ENCODE data around the gene FARP2. TPM values are rescaled to one million over a fixed set of nuclear protein-coding genes. Genes with fewer than 3 reads are reported as not detected.

Gene FARP2
- total and polyA plus RNA-seq, 2 of the 4 experiments (the other 2 are of a cell fraction): 17.1 to 30.8 TPM

DNA sequence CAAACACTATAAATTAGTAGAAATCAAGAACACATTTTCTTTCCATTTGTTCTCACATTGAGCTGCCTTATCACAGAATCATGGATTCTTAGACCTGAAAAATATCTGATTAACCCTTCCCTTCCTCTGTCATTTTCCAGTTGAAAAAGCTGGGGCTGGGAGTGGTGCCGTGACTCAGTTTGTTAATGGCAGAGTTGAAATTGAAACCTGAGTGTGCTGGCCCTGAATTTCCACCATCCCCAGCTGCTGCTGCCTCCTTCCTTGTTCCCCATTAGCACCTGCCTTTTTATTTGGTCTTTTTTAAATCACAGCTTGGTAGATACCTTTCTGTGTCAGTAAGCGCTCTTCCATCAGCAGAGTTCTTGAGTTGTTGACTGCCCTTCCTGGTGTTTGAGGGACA is 10.6 kb downstream of the FARP2 start:
- no peak overlapping the region for H3K4me2 ChIP-seq (ENCODE audit: low read depth, low read length)
- no peaks in the 10 kb centered on the region for H3K27me3 ChIP-seq (ENCODE audit: control insufficient read depth, insufficient read depth, low read length)
- CTCF ChIA-PET: no interaction called here

More for the DNA sequence above, 10.6 kb downstream of the FARP2 start:
- Histone ChIP-seq H3K36me3 (ENCODE audit: control insufficient read depth, insufficient read depth, low read length) (peaks cover 1% of the 10 kb centered on the region; the same call in 1 of the 2 replicates), H2BK120ac (ENCODE audit: low read depth, low read length) (no peak overlapping the region), H3K18ac (ENCODE audit: low read depth, low read length) (no peak overlapping the region), H2BK20ac (ENCODE audit: low read depth, low read length) (no peak overlapping the region), H2BK5ac (ENCODE audit: low read depth, low read length, poor library complexity, severe bottlenecking) (no peak overlapping the region), H3K56ac (ENCODE audit: extremely low read depth, insufficient read depth, low read length) (no peak overlapping the region), H3K9me3 (ENCODE audit: control insufficient read depth, insufficient read depth, low read length) (no peaks in the 10 kb centered on the region), H2AK5ac (ENCODE audit: low read depth, low read length) (no peak overlapping the region), H3K23ac (ENCODE audit: low read depth, low read length) (peak overlapping the region; percentile 27), H3K4me1 (ENCODE audit: control insufficient read depth, insufficient read depth, low read length) (peaks cover 5% of the 10 kb centered on the region; the same call in 1 of the 2 replicates), H3K9ac (ENCODE audit: low read depth, low read length) (no peak overlapping the region), H3K4ac (ENCODE audit: low read depth, low read length) (no peak overlapping the region), H3K4me3 (ENCODE audit: insufficient read depth, low read depth, low read length) (no peak overlapping the region), H2AK9ac (replicated peaks; ENCODE audit: low read depth, low read length, poor library complexity) (no peak overlapping the region), H4K91ac (ENCODE audit: insufficient read depth, low read depth, low read length) (no peak overlapping the region), H3K79me1 (ENCODE audit: low read depth in 1 of 2, low read length in 2 of 2) (peaks cover 16 to 67% of the 10 kb centered on the region in 2 experiments), H2AFZ (replicated peaks; ENCODE audit: low read length, poor library complexity) (no peak overlapping the region), H4K5ac (ENCODE audit: low read depth, low read length) (no peak overlapping the region), H3K27ac (ENCODE audit: insufficient read depth, low read length) (no peak overlapping the region), H3K9me1 (ENCODE audit: insufficient read depth, low read length) (peaks cover 17% of the 10 kb centered on the region; the same call in 1 of the 2 replicates), H2BK15ac (ENCODE audit: low read depth, low read length) (no peak overlapping the region), H4K8ac (ENCODE audit: low read depth in 2 of 2, low read length in 2 of 2) (no peak overlapping the region), H3K14ac (replicated peaks; ENCODE audit: low read depth, low read length) (no peak overlapping the region), H4K20me1 (ENCODE audit: insufficient read depth, low read length) (peaks cover 26% of the 10 kb centered on the region; the same call in 1 of the 2 replicates)
- no TSS peak for BruUV-seq (replicated peaks)
- POLR2A ChIA-PET (ENCODE audit: unreplicated experiment): no interaction called here
- in situ Hi-C loops (cut with MboI; ENCODE audit: low sequenced_read_pairs): no loop called here
- DNase-seq (no peak), ATAC-seq (ENCODE audit: low read depth) (no peak)
- intact Hi-C loops (cut with micrococcal nuclease): no loop called here
- dilution Hi-C loops (cut with HindIII; ENCODE audit: low sequenced_read_pairs, unreplicated experiment): no loop called here
- TF ChIP-seq NFE2L2 (IDR thresholded peaks at IDR 0.05; ENCODE audit: low read depth, low read length): no peak
- no peak for TF ChIP-seq FOS (IDR thresholded peaks at IDR 0.05; ENCODE audit: low read depth, low read length)
- TF ChIP-seq CHD1 (IDR thresholded peaks at IDR 0.05; ENCODE audit: low read depth, low read length): no peak
- no peak for TF ChIP-seq MAFK (IDR thresholded peaks at IDR 0.05; ENCODE audit: low read depth, low read length)
- no peak for TF ChIP-seq MXI1 (IDR thresholded peaks at IDR 0.05; ENCODE audit: borderline replicate concordance, low read depth, low read length)
- no peak for TF ChIP-seq RAD21 (IDR thresholded peaks at IDR 0.05; ENCODE audit: low read length)
- TF ChIP-seq, protein P1, sequence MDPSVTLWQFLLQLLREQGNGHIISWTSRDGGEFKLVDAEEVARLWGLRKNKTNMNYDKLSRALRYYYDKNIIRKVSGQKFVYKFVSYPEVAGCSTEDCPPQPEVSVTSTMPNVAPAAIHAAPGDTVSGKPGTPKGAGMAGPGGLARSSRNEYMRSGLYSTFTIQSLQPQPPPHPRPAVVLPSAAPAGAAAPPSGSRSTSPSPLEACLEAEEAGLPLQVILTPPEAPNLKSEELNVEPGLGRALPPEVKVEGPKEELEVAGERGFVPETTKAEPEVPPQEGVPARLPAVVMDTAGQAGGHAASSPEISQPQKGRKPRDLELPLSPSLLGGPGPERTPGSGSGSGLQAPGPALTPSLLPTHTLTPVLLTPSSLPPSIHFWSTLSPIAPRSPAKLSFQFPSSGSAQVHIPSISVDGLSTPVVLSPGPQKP (IDR thresholded peaks at IDR 0.05; ENCODE audit: borderline replicate concordance, low read depth, low read length): no peak
- TF ChIP-seq SMC3 (IDR thresholded peaks at IDR 0.05; ENCODE audit: low read depth, low read length): no peak
- TF ChIP-seq CEBPB (IDR thresholded peaks at IDR 0.05; ENCODE audit: low read depth, low read length): no peak
- no CpG with 5 or more reads among the region's 2 CpGs for WGBS, 2 experiments (ENCODE audit: extremely low coverage in 2 of 2, insufficient read length in 1 of 2)

Measured in IMR-90 (cell line).